ENCODE data around the gene NFIA. TPM values are rescaled to one million over a fixed set of nuclear protein-coding genes. Genes with fewer than 3 reads are reported as not detected.

NFIA gene
- total and polyA plus RNA-seq, 2 of the 13 experiments (the other 11 are each of a cell fraction or from before 2014, with no cell fraction given): 14.7 to 28.5 TPM

GRCh38 chr1:61141288-61142042, 59.1 kb downstream of the NFIA start (continued):
- TF ChIP-seq ZNF142 (CRISPR knock-in tag; IDR thresholded peaks at IDR 0.05) (no peak), SOX13 (IDR thresholded peaks at IDR 0.05) (no peak), SOX13 (CRISPR knock-in tag; conservative IDR thresholded peaks at IDR 0.05 in 1 of 2, IDR thresholded peaks at IDR 0.05 in 1 of 2) (0 out of 4 replicates have a peak, but pooled peaks of 1 of the 2 experiments have one; percentile 6), ZSCAN20 (CRISPR knock-in tag; IDR thresholded peaks at IDR 0.05; ENCODE audit: borderline replicate concordance) (no peak), MAFF (IDR thresholded peaks at IDR 0.05; ENCODE audit: low read depth, low read length) (peak; percentile 36), MTA3 (CRISPR knock-in tag; IDR thresholded peaks at IDR 0.05) (no peak), HOXA7 (CRISPR knock-in tag; IDR thresholded peaks at IDR 0.05) (no peak), MAF1 (CRISPR knock-in tag; IDR thresholded peaks at IDR 0.05; ENCODE audit: borderline replicate concordance) (no peak), CEBPG (CRISPR knock-in tag; IDR thresholded peaks at IDR 0.05) (peak; percentile 66), BCL6 (CRISPR knock-in tag; IDR thresholded peaks at IDR 0.05) (no peak), ELF1 (CRISPR knock-in tag; IDR thresholded peaks at IDR 0.05) (0 out of 2 replicates have a peak, but pooled peaks have one; percentile 10), TFE3 (CRISPR knock-in tag; IDR thresholded peaks at IDR 0.05) (no peak), HOXA3 (CRISPR knock-in tag; IDR thresholded peaks at IDR 0.05) (0 out of 2 replicates have a peak, but pooled peaks have one; percentile 13), KMT2B (CRISPR knock-in tag; IDR thresholded peaks at IDR 0.05) (no peak), ZNF44 (CRISPR knock-in tag; IDR thresholded peaks at IDR 0.05) (no peak), AHDC1 (CRISPR knock-in tag; IDR thresholded peaks at IDR 0.05; ENCODE audit: borderline replicate concordance) (no peak), ZNF570 (CRISPR knock-in tag; IDR thresholded peaks at IDR 0.05; ENCODE audit: borderline replicate concordance) (no peak), RELA (CRISPR knock-in tag; IDR thresholded peaks at IDR 0.05) (no peak)
